HG02852 (cell line): Measurements from ENCODE around the gene TMEM187.

ENCODE experiments used
- ATAC-seq: cut with Tn5 transposase; IDR thresholded peaks from one replicate; pipeline ENCODE4 v1.9.1; 2021; ENCODE audit warnings: mild to moderate bottlenecking, moderate library complexity; ENCODE audit not compliant: unreplicated experiment

The TMEM187 gene, protein sequence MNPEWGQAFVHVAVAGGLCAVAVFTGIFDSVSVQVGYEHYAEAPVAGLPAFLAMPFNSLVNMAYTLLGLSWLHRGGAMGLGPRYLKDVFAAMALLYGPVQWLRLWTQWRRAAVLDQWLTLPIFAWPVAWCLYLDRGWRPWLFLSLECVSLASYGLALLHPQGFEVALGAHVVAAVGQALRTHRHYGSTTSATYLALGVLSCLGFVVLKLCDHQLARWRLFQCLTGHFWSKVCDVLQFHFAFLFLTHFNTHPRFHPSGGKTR

DNA sequence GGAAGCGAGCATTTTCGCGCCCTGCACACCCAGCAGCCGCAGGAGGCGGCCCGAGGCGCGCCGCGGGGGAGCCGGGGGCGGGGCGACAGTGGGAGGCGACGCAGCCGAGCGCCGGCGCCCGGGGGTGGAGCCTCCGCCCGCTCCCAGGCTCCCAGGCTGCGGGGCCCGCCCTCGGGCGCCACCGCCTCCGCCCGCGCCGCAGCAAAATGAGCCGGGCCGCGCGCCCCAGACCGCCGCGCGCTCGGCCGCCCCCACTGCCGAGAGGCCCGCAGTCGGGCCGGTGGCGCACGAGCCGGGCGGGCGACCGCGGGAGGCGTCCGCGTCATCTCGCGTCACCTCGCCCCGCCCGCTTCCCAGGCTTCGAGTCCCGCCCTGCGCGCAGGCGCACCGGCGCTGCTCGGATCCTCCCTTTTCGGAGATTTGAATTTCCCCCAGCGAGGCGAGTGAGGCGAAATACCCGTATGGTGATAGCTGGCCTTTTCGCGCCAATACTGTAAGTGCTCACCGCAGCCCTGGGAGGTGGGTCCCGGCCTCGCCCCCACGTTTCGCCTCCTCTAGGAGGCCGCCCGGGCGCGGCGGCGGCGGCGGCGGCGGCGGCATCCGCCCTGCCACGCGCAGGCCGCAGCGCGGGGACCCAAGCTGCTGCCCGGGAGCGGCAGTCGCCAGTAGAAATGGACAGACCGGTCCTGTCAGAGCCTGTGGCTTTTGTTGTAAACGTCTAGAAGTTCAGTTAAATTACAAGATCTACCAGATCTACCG, at the start of gene TMEM187:
Gene TMEM187, plus strand, starts transcription at position 387 of the 759 bp plus-strand sequence. CDS start 9,309 bp downstream, outside the sequence.
- ATAC-seq = peak; percentile 57

DNA sequence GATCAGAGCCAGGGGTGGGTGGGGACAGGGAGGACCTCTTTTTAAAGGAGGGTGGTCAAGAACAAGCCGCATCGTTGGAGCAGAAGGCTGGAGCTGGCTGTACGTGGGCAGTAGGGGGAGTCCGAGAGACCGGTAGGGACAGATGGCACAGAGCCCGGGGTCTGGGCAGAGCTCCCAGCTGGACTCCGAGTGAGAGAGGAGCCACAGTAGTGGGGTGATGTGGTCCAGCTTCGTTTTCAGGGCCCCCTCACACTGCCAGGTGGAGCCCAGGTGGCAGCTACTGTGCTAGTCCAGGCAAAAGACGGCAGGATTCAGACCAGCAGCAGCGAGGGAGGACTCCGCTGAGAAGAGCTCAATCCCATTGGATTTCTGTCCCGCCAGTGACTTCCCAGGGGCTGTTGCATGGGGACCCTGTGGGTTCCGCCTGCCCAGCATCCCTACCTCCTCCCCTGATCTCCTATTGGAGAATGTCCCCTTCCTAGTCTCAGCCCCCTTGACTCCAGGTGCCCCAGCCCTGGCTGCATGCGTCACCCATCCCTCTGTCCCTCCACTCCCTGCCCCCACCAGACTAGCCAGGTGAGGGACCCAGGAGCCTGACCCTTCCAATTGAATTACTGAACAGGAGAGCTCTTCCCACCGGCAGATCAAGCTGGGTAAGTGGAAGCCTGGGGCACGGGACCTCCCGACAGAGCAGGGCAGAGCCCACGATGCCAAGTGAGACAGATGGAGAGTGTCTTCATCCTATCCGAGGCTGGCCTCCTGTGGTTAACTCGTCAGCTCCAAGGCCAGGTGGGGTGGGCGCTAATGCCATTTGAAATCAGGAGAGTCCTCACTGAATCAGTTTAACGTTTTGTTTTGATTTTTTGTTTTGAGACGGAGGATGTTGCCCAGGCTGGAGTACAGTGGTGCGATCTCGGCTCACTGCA, 49.4 kb upstream of the TMEM187 start:
- ATAC-seq = no peak

DNA sequence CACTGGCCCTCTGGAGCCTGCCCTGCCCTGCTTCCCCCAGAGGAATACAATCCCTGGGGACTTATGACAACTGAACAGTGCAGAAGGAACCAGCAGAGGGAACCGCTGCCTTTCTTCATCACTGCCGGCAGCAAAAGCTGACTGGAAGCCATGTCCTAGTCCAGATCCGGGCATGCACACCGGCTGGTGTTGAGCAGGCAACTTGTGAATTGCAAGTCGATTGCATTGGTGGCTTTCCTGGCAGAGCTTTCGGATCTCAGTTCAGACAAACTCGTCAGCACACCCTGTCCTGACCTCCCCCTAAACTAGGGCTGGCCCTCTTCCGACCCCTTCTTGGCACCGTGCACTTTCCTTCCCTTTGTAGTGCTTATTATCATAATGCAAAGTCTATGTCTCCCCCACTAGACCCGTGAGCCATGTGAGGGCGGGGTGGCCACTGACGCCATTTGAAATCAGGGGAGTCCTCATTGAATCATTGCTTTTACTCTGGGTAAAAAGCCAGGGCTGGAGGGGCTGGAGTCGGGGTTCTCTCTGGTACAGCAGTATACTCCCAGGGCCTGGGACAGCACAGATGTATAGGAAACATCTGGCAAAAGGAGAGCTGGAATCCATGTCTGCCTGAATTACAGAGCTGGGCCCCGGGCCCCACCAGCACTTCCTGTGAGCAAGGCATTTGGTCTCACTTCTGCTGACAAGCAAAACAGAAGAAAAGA, 48.2 kb upstream of the TMEM187 start:
- ATAC-seq = no peak

DNA sequence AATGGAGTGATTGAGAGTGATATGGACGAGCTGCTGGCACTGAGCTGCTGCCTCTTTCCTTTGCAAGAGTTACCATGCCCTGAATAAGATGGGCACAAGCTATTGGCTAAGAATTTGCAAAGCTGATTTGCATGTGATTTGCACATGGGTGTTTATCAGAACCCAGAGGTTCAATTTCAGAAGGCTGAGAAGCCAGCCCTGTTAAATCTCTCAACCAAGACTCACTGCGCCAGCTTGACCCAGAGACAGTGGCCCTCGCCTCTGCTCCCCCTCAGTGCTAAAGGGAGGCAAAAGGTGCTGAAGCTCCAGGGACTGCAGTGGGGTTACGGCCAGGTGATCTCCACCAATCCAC, 47.2 kb upstream of the TMEM187 start:
- ATAC-seq = no peak

DNA sequence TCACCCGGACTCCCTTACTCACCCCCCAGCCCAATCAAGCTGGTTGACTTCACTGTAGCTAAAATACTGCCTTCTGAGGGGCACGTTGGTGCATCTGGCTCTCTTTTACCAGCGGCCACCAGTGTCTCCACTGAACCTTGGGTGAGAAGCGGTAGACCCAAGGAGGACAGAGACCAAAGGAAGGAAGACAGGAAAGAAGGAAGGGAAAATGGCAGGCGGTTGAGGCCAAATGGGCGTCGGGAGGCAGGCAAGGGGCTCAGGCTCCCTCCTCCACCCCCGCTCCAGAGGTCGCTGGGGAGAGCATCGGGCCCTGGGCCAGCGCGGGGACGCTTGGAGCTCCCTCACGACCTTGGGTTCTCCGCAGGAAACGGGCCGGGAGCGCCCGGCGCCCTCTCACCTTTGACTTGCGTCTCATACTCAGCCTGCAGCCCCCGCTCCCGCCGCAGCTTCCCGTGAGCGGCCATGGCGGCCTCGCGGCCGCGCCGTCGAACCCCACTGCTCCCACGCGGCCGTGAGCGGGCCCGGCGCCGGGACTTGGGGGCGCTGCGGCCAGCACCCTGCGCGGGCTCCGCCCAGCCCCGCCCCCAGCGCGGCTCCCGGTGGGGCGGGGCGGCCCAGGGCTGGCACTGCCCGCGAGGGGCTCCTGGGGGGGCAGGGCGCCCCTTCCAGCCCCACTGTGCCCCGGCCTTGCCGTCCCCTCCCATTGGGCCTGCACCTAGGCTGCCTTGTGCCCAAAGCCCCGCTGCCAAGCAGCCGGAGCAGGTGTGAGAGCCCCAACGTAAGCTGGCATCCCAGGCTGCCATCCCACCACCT, 46.6 kb upstream of the TMEM187 start, which contains the start of gene ARHGAP4:
Gene ARHGAP4, minus strand, starts transcription at position 526 of the 813 bp plus-strand sequence. Its CDS starts 62 bp downstream, at position 464.
- no peak for ATAC-seq

DNA sequence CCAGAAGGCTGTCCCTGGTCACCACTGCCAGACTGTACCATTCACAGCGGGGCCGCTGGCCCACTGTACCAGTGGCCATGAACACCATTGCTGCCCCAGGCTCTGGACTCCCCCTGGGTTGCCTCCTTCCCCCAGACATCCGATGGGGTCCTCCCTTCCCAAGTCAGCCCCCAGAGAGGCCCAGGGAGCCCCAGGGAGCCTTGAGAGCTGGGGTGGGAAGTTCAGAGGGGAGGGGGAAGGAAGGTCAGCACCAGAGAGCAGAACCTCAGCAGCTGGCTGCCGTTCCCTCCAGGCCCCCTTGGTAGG, 46.0 kb upstream of the TMEM187 start:
- ATAC-seq = no peak

DNA sequence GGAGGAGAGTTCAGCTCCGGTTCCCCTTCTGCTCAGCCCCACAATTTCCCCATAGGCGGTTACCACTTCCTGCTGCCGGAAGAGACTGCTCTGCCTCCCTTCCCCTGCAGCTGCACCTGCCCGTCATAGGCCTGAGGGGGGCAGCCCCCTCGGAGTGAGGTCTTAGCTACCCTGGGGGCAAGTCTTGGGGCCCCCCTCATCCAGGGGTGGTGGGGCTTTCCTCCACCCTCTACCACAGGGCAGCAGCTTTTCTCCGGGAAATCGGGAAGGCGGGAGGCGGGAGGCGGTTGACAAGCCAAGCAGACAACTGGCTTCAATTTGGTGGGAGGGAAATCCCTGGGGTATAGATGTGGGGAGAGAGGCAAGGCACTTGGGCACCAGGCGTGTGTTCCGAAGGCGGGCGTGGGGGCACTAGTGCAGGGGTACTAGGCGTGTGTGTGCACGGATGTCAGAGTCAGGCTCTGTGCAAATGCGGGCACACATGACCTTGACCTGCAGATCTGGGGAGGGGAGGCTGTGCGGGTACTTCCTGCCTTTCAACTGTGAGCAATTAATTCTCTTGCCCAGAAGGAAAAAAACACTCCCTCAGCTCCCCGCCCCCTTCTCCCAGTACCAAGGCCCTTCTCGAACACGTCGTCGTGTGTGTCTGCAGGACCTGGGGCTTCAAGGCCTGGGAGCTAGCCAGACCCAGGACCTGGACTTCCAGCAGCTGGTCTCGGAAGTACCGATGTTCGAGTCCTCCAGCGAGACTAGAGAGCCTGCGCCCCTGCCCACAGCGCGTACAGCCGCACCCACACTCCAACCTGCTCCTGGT, 45.5 kb upstream of the TMEM187 start:
- peak; percentile 49 for ATAC-seq

DNA sequence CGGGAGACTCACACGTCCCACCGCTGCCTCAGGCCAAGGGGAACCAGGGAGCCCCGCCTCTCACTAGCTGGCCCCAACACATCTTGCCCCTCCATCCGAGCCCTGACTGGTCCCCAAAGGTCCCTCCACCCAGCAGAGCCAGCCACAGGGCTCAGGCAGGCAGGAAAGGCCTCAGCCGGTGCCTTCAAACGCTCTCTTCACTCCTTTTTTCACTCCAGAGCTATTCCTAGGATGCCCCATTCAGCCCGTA, 45.0 kb upstream of the TMEM187 start:
- no peak for ATAC-seq

DNA sequence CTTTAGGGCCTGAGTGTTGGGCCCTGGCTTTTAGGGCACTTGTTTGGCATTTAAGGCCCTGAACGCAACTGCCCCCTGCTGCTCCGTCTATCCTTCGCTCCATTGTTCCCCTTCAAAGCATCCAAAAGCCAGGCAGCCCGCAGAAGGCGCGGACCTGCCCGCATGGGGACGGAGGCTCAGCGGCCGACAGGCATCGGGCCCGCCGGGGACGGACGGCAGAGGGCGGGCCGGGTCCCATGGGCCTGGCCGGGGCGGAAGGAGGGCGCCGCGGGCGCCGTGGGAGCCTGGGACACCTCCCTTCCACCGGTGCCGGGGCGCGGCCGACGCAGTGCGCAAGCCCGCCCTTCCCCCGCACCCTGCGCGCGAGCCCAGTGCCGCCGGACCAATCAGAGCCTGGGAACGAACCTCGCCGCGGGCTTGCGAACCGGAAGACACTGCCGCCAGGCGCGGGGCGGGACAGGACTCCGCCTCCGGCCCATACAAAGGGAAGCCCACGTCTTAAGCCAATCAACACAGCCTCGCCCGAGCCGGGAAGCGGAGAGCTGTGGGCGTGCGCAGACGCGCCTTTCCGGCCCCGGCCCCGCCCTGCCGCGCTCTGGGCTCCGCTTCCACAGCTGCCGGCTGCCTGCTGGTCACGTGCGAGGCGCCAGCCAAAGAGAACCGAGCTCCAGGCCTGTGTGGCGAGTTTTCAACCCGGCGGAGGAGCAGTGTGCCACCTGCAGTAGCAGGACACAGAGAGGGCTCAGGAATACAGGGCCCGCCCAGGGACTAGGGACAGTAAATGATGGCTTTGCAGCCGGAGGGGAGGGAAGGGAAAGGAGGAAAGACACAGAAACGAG, 44.4 kb upstream of the TMEM187 start:
- peak; percentile 73 for ATAC-seq

DNA sequence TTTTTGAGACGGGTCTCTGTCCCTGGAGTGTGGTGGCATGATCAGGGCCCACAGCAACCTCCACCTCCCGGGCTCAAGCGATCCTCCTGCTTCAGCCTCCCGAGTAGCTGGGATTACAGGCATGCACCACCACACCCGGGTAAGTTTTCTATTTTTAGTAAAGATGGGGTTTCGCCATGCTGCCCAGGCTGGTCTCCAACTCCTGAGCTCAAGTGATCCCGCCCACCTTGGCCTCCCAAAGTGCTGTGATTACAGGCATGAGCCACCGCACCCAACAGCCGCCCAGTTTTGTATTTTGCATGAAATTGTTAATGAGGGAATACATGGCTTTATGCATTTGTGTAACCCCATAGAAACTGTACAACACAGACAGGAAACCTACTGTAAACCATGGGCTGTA, 43.7 kb upstream of the TMEM187 start:
- ATAC-seq = no peak

DNA sequence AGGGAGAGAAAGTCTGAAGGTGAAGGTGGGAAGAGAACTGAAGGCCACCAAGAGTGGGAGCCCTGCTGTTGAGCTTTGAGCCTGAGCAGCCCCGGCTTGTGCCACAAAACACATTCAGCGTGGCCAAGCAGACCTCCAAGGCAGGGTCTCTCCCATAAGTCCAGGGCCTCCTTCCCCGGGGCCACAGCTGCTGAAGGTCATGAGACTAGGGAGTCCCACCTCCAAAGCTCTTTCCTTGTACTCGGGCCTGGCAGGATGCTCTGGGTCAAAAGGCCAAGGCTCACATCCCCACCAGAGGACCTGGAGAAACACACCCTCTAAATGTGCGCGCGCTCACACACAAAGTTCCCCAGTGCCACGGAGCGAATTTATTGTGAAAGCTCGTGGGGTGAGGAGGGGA, 43.0 kb upstream of the TMEM187 start:
- no peak for ATAC-seq

DNA sequence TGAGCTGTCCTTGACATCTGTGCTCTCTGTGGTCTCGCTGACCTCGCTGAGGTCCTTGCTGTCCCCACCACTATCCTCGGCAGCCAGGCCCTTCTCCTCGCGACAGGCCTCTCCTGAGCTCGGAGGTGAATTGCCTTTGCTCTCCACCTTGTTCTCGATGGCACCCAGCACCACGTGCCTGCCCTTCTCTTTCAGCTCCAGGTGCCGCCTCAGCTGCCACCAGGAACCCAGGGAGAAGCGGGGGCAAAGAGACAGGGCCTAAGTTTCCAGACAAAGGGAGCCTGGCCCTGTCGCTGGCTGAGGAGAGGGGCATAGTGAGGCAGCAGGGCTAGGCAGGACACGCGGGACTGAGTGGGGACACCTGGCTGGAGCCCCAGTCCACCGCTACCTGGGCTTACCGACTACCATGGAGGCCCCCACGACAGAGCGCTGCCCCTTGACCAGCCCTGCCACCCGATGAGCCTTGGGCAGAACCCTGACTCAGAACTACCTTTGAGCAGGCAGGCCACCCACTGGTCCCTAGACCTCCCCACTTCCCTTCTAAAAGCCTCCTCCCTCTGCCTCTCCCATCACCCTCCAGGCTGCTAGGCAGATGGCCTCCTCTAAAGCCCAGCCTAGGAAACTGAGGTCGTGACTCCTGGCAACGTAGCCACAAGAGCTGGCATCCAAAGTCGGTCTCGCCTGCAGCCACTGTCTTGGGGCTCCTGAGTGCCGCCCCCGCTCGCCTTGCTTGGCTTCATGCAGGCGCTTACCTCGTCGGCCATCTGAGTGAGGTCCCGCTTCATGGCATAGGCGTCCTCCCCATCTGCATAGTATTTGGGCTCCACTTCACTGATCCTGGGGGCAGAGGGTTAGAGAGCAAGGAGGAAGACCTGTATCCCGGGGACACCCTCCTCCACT, 42.3 kb upstream of the TMEM187 start:
- no peak for ATAC-seq

DNA sequence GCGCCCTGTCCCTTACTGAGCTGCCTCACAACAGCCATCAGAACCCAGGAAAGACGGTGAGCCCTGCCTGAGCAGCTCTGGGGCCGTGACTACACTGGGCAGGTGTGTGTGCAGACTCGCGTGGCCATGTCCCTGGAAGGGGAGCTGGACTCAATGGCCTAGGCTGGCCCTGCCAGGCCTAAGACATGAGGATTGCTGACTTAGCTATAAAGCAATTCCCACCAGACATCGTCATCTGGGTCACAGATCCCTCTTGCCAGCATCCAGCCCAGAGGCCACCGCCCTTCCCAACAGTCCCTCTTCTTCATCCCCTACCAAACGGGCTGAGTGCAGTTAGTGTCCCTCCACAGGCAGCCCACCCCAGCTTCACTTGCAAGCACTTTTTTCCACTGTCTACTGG, 41.4 kb upstream of the TMEM187 start:
- no peak for ATAC-seq

DNA sequence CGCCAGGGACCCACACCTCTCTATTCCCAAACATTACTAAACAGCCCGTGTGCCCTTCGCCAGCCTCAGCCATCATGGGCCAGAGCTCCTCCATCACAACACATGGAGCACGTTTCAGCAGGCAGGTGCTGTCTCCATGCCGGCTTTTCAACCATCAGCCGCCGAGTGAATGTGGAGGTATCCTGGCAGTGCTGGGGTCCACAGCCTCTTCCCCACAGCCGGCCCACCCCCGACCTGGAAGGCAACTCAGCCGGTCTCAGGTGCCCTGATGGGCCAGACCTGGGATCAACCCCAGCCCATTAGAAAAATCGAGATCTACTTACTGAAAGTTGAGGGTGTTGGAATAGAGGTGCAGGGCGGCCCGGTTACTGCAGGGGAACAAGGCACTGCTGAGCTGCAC, 40.8 kb upstream of the TMEM187 start:
- ATAC-seq = no peak

DNA sequence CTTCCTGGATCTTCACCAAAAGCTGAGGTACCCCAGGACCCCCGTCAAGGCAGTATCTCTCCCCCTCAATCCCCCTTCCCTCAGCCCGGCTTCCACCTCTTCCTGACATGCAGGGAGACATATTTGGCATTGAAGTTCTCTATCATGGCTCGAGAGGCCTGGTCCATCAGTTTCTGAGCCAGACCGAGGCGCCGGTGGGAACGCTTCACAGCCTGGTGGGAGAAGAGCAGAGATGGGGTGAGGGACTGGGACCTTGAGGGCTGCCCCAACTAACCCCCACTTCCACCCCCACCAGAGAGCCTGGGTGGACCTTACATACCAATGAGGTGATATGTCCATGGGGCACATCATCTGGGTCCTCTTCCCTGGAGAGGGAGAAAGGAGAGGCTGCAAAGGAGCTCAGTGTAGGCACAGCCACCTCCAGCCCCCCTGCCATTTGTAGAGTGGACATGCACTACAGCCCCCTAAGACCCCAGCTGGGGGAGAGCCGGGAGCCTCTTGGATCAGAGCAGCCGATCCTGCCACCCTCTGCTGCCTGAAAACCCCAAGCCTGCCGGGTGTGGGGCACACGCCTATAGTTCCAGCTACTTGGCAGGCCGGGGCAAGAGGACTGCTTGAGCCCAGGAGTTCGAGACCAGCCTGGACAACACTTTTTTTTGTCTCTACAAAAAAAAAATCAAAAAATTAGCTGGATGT, 40.2 kb upstream of the TMEM187 start:
- ATAC-seq = no peak

DNA sequence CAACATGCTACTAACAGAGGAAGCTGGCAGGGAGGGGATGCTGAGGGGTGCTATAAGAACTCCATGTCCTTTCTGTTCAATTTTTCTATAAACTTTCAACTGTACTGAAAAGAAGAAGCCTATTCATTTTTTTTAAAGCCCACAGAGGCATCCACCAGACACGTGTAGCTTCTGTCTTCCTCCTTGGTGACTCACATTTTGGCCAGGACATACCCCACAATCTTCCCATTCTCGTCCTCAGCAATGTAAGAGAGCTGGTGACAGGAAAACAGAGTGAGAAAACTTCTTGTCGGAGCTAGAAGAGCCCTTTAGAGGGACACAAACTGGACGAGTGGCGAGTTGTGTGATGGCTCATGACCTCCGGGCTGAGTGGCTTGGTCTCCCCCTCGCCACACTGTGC, 38.8 kb upstream of the TMEM187 start:
- no peak for ATAC-seq

DNA sequence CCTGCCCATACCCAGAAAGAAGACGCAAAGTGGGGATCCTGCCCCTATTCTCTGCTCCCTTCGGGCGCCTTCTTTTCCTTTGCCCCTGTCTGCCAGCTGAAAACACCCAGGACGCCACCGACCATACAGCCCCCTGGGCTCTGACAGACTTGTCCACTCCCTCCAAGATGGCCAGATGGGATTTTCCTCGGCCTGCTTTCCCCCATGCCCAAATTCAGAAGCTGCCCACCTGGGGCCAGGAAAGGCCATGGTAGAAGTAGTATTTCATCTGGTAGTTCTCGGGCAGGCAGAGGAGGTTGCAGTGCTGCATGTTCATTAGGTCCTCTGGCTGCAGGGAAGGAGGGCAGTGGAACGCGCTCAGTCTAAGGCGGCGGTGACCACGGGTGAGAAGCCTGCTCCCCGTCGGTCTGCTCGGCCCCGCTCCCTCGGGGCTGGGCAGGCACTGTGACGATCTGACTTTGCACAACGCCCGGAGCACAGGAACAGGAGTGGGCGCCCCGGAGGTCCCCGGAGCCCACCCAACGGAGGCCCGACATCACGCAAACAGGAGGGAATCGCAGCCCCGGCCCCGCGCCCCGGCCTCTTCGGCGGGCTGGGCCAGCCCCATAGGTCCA, 38.3 kb upstream of the TMEM187 start:
- ATAC-seq = peak; percentile 15
